GM19397 (cell line): Measurements from ENCODE around the gene PCDH9.

Experiments
- ATAC-seq: cut with Tn5 transposase; IDR thresholded peaks from one replicate; pipeline ENCODE4 v1.9.1; 2021; ENCODE audit warnings: mild to moderate bottlenecking, moderate library complexity; ENCODE audit not compliant: unreplicated experiment

PCDH9 gene

GRCh38 chr13:66429156-66429555 lies 801.0 kb downstream of the PCDH9 start:
- ATAC-seq, result no peak

DNA sequence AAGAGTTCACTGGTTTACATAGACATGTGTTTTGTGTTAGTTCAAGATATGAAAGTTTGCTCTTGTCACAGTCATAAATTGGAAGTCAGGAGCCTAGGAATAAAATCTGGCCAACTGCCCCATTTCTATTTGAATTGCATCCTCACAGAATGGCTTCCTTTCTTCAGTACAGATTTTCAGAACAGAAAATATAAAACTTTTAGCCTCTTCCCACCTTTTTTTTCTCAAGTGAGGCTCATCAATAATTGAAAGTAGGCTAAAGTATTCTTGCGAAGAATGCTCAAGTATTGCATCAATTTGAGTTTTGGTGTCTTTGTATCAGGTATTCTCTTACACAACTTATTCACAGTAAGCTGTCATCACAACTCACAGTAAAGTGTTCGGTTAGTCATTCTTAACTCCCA lies 802.7 kb downstream of the PCDH9 start:
- ATAC-seq, result no peak

GRCh38 chr13:66425741-66426140 lies 804.4 kb downstream of the PCDH9 start:
- no peak for ATAC-seq

DNA sequence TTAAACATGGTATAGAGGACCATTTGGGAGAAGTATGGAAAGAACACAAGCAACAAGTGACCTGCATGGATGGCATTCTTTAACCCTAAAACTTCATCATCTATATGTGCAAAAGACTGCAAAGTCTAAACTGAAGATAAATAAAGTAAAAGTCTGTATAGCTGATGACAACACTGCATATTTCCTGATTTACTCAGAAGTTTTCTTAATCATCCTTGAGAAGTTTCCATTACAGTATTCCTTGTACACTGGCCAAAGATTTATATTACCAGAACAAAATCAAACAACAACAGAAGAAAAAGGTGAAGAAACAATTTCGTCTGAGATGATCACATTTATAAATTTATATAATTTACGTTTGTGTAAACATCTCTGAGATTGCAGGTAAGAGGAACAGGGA lies 805.7 kb downstream of the PCDH9 start:
- no peak for ATAC-seq

GRCh38 chr13:66415444-66415843 lies 814.7 kb downstream of the PCDH9 start:
- ATAC-seq, result no peak

- no peak for ATAC-seq
These were observed 815.9 kb downstream of the PCDH9 start for GRCh38 chr13:66414066-66414800.

DNA sequence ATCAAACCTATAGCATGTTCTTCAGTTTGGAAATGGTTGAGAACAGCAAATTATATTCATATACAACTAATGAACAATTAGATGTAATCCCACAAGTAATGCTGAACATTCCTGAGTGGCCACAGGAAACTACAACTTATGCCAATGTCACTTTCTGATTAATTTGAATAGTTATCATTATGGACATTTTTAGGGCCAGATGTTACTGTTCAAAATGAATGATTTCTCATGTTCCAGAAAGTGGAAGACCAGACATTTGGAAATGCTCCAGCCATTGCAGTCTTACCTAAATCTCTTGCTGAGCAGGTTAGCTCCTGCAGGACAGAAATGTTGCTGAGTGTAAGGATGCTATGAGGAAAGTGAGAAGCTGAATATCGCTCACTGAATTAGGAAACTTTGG lies 819.8 kb downstream of the PCDH9 start:
- ATAC-seq, result no peak

DNA sequence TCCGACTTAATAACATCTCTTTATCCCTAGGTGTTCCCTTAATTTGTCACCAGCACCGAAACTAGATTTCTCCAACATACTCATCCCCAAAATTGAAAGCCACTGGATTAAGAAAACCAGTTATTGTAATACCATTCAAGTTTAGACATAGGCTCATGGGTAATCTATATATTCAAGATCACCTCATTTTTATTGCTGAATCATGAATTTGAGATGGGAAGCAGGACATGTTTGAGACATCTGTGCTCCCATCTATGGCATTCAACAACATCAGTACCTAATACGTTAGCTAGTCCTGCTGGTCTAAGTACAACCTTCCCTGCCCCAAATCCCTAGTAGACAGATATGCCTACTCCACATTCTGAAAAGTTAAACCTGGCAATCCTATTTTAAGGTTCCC lies 820.6 kb downstream of the PCDH9 start:
- no peak for ATAC-seq

DNA sequence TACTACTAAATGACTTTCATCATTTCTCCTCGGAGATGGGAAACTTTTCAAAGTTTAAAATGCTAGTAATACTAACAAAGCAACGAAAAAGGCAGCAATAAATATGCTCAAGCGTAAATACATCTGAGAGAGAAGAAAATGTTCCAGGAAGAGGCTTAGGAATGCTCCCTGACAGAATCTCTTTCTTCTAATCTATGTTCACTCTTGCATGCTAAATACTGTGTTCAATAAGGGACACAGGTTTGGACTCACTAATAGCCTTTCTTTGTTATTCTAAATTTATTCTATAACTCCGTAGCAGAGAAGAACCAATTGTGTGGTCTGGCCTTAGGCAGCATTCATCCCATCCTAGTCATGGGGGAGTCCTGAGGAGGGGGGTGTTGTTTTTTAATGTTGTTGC lies 823.0 kb downstream of the PCDH9 start:
- ATAC-seq, result no peak

DNA sequence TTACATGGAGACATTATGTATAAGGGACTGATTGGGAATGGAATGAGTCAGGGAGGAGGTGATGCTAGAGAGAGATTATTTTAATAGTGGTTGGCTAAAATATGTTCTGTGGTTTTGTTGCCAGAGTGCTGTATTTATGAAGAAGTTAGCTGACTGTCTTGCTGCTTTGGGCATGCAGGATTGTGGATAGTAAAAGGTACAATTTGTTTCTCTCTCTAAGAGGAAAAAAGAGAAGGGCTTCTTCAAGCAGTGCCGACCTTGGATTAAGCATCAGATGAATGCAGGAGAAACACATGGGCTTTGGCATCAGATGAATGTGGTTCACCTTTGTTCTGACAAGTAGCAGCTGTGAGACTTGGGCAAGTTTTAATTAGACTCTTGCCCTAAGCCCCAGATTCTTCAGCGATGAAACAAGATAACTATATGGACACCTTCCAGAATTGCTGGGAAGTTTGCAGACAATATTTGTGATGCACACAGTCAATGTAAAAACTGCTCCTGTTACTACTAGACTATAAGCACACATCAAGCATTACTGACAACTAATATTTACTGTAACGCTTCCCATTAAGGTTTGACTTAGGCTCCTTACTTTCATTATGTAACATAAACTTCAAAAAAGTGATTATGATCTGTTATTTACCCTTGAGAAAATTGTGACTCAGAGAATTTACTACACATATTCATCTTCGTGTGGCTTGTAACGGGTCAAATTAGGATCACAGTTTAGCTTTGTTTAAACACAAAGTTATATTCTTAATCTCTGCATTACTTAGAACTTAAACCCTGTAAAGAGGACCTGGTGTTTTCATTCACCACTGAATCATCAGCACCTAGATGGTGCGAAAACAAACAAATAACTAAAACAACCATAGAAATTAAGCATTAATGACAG lies 824.0 kb downstream of the PCDH9 start:
- ATAC-seq, result no peak

GRCh38 chr13:66402546-66402945 lies 827.6 kb downstream of the PCDH9 start:
- no peak for ATAC-seq

- ATAC-seq, result no peak
These were observed 828.1 kb downstream of the PCDH9 start for GRCh38 chr13:66402066-66402465.

- no peak for ATAC-seq
These were observed 829.8 kb downstream of the PCDH9 start for GRCh38 chr13:66400292-66400691.

GRCh38 chr13:66399873-66400272 lies 830.3 kb downstream of the PCDH9 start:
- no peak for ATAC-seq

GRCh38 chr13:66397133-66397532 lies 833.0 kb downstream of the PCDH9 start:
- no peak for ATAC-seq

DNA sequence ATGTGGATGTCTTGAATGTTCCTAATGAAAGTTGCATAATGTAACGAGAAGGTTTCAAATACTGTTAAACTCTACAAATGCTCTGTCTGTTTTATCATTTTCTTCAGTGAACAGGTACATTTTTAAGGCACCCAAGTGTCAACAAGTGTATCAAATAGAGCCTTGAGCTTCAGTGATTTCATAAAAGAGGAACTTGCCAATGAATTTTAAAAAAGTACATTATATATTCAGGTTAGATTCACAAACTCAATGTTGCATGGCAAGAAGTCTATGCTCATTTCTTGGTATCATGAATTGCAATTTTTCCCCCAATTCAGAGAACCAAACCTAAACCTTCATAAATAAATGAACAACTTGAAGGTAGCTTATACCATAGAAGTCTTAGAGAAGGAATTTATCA lies 838.8 kb downstream of the PCDH9 start:
- no peak for ATAC-seq

DNA sequence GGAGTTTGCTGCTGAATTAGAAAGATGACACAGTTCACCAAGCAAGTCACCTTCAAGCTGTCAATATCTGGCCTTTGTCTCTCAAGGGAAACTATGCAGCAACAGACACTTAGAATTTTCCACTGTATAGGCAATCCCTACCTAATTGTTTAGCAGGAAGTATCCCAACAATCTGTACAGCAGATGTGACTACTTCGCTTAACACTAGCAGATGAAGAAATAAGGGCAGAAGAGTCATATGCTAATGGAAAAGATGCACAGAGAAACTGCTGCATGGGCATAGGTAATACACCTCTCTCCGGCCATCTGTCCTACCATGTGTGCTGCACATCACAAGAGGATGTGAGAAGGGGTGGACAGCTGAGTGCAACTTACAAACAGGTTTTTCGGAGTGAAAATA lies 851.2 kb downstream of the PCDH9 start:
- ATAC-seq, result no peak

- no peak for ATAC-seq
These were observed 852.6 kb downstream of the PCDH9 start for GRCh38 chr13:66377569-66377968.

DNA sequence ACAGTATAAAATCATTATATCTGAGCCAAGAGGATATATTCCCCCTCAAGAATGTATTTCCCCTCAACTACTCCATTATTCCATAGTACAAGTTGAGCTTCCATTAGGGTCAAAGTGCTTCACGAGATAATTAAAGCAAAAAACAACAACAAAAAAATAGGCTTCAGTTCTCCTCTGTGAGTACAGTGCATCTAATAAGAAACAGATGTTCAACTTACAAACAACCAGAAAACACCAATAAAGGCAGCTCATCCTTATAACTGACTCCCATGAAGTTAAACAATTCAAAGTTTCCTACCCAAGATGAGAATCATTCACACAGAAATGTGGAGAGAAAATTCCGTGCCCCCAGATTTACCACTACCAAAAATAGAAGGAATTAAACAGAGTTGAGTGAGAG lies 854.4 kb downstream of the PCDH9 start:
- no peak for ATAC-seq

GRCh38 chr13:66369666-66370065 lies 860.5 kb downstream of the PCDH9 start:
- no peak for ATAC-seq

- ATAC-seq, result no peak
These were observed 862.8 kb downstream of the PCDH9 start for GRCh38 chr13:66367356-66367755.

- no peak for ATAC-seq
These were observed 865.0 kb downstream of the PCDH9 start for GRCh38 chr13:66365101-66365500.
